Activated CD8-positive, alpha-beta memory T cell treated with anti-CD3 and anti-CD28 coated beads, Interleukin-2, amount 50 U/mL, for 4 hours (primary cell): ENCODE measurements around the gene PRDX5.
A peak's percentile ranks its signal among the peaks of the same experiment; 100 is the strongest.

Experiments used
- DNase-seq: peaks from one replicate; pipeline ENCODE4 v3.0.0-alpha.2; 2020

PRDX5 gene

GRCh38 chr11:64317961-64318765 lies at the start of gene PRDX5:
PRDX5 (plus strand) TSS chr11:64318121; CDS start chr11:64318216, 95 bp downstream.
- peak; percentile 93 for DNase-seq

DNA sequence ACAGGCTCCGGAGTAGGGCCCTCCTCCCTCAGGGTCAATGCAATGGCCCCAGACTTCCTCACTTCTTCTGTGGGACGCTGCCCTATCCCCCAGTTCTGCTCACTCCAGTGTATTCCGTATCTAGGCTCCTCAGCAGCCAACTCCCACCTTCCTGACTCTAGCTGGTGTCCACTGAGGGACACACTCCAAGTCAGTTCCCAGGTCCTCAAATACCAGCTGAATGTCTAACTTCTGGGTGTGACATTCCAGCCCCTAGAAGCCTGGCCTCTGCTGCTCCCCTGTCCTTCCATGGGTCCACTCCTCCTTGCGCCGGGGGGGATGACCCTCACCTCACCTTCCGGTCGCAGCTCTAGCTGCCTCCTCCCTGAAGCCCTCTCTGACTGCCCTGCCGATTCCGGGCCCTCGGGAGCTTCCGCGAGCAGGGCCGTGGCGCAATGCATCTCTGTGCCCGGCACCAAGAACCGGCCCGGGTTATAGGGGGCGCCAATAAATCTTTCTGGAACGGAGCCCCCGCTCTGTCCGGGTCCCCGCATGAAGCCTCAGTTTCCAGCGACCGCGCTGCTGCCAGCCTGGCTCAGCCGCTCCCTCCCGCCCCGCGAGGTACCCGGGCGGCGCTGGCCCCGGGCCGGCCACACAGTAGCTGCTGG lies 48.9 kb upstream of the PRDX5 start:
- no peak for DNase-seq

DNA sequence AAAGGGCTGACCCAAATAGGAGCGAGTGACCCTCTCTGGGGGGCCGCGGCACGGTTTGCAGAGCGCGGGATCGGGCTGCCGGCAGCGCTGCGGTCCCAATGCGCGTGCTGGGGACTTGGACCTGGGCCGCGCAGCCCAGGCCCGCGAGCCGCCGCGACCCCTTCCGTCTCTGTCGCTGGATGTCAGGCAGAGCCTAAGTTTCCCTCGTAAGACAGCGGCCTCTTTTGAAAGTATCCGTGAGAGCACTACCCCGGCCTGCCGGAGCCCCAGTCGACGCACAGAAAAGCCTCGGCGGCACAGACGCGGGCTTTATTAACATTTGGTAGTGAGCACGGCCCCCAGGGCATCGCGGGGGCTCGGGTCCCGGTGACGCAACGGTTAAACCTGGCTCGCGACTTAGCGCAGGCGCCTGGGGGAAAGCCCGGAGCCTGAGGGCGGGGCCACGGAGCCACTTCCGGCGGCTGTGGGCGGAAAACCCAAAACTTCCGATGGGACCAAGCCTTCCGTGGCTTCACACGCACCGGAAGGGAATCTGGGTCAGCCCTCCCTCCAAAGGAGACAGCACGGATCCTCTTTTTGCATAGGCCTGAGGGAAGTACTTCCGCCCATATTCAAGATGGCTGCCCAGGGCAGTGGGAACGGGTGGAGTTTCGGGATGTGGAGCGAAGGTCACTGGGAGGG lies 48.2 kb upstream of the PRDX5 start:
- peak; percentile 98 for DNase-seq

- no peak for DNase-seq
Measured at GRCh38 chr11:64275031-64275800, 42.7 kb upstream of the PRDX5 start.

GRCh38 chr11:64275841-64276240 lies 42.1 kb upstream of the PRDX5 start:
- DNase-seq: no peak

GRCh38 chr11:64276653-64277431 lies 41.1 kb upstream of the PRDX5 start:
- no peak for DNase-seq

DNA sequence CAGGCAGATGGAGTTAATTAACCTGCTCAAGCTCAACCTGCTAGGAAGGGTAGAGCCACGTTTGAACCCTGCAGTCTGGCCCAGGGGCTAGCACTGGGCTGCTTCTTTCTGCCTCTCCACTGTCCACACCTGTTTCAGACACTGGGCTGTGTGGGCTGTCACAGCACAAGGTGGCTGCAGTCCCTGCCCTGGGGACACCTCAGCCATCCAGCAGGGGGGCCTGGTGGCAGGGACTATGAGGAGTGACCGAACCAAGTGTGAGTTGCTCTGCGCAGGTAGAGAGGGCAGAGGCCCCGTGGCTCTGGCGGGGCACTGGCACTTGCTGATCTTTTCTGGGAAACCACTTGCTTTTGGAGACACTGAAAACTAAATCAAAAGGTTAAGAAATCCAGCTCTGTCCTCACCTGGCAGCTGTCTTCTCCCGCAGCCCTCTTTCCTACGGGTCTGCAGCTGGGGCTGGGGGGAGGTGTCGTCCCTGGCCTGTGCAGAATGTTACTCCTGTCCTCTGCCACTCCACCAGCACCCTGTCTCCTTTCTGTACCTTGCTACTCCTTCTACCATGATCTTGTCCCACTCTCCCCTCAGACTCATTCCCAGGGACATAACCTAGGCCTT lies 39.2 kb upstream of the PRDX5 start:
- no peak for DNase-seq

- no peak for DNase-seq
Measured at GRCh38 chr11:64281957-64282770, 35.8 kb upstream of the PRDX5 start.

- DNase-seq: no peak
Measured at GRCh38 chr11:64283092-64283491, 34.8 kb upstream of the PRDX5 start.

DNA sequence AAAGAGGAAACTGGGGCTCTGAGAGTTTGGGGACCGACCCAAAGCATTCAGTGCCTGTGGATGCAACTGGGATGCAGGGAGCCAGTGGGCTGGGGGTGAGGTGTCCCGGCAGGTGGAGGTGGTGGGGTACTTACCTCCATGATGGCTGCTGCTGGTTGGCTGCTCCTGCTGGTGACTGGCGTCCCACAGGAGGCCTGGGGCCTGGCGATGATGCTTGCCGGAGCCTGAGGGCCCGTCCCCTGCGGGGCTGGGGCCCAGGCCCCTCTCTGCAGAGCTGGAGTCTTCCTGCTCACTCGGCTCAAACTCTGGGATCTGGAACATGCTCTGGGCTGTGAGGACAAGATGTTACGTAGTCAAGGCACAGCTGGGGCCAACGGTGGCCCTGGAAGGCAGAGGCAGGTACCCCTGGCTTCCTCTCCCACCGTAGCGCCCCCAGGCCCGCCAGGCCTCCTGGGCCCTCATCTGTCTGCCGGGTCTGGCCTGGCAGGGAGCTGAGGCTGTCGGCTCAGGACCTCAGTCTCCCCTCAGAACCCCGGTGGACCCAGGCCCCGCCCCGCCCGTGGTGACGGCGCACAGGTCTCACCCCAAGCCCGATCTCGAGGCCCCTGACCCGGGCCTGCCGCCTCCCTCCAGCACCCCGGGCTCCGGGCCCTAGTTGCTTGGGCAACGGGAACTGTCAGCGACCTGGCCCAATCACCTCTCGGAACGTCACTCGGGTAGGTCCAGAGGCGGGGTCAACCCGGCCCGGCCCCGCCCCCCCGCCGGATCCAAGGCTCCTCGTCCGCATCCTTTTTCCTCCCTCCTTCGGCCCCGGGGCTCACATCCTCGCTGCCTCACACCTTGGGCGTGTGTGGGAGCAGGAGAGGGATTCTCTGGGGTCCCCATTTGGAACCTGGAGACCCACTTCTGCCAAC lies 33.6 kb upstream of the PRDX5 start, which contains the start of gene BAD:
BAD (minus strand) TSS at position 618 of the 914 bp plus-strand sequence; CDS start at position 321, 297 bp downstream.
- peak; percentile 89 for DNase-seq

DNA sequence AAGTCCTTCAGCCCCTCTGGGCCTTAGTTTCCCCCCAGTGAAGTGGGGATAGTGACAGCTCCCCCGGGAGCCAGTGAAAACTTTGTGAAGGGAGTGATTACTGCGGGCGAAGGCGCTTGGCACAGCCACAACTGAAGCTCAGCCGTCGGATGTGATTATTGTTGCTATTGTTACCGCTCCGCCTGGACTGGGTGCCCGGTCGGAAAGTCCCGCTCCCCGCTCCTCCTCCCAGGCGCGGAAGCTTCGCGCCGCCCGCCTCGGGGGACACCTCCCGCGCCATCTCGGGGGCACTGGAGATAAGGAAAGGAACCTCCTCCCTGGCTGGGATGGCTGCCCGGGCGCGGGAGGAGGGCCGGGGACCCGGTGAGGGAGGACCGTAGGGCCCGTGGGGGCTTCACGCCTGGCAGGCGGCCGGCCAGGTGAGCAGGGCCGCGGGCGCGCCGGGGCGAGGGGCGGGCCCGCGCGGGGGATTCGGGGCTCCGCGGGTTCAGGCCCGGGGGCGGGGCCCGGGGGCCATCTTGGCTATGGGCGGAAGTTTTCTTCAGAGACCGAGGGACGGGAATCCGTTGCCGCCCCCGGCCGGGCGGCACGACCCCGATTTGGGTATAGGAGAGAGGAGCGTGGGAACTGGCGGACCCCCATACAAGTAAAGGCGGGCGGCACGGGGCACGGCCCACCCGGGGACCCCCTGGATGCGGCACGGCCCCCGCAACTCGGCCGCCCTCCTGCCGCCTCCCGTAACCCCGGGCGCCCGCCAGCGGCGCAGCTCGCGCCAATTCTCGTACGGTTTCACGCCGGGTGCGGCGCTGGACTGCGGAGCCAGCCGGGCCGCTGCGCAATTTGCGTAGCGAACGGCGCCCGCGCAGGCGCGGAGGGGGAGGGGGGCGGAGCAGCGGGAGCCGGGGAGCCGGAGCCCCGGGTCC lies 32.7 kb upstream of the PRDX5 start, which contains the start of gene GPR137:
GPR137 (plus strand) TSS at position 887 of the 923 bp plus-strand sequence. CDS start 677 bp downstream, outside the sequence.
- DNase-seq: peak; percentile 92

- no peak for DNase-seq
Measured at GRCh38 chr11:64285885-64286800, 31.8 kb upstream of the PRDX5 start.

DNA sequence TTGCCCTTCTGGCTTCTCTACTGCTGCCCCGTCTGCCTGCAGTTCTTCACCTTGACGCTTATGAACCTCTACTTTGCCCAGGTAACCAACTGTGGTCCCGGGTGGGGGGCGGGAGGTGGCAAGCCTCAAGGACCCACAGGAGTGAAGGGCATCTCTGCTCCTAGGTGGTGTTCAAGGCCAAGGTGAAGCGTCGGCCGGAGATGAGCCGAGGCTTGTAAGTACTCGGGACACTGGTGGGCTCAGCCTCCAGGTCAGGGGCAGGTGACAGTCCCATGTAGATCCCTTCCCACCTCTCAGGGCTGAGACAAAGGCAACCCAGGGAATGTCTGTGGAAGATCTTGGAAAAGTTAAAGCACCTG lies 31.1 kb upstream of the PRDX5 start:
- DNase-seq: no peak

DNA sequence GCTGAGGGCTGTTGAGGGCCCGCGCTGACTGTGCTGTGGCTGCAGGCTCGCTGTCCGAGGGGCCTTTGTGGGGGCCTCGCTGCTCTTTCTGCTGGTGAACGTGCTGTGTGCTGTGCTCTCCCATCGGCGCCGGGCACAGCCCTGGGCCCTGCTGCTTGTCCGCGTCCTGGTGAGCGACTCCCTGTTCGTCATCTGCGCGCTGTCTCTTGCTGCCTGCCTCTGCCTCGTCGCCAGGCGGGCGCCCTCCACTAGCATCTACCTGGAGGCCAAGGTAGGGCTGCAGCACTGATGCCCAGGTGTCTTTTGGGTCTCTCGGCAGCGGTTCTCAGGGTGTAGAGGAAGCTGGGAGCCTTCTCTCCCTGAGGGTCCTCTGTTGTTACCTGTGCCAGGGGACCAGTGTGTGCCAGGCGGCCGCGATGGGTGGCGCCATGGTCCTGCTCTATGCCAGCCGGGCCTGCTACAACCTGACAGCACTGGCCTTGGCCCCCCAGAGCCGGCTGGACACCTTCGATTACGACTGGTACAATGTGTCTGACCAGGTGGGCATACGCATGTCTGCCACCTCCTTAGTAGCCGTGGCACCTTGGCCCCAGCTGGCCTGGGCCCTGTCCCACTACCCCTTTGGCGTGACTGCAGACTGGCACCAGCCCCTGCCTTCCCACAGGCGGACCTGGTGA lies 30.1 kb upstream of the PRDX5 start:
- DNase-seq: no peak

DNA sequence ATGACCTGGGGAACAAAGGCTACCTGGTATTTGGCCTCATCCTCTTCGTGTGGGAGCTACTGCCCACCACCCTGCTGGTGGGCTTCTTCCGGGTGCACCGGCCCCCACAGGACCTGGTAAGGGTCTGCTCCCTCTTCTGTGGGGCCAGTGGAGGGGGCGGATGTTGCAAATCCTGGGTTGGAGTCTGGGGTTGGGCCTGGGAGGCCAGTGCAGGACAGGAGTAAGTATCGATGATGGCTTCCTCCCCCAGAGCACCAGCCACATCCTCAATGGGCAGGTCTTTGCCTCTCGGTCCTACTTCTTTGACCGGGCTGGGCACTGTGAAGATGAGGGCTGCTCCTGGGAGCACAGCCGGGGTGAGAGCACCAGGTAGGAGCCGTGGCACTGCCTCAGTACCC lies 29.6 kb upstream of the PRDX5 start:
- DNase-seq: no peak

GRCh38 chr11:64289002-64289564 lies 28.8 kb upstream of the PRDX5 start:
- no peak for DNase-seq
